Sigmoid colon (tissue), 4 donors: ENCODE results near the gene PRTFDC1.

Experiments used
- EP300 ChIP-seq, 4 donors: sonication (generic); formaldehyde crosslinking; IDR thresholded peaks; one replicate each; pipeline ENCODE4 v1.6.1; 2017; ENCODE audit warnings: antibody characterized with exemption in 4 of 4
- POLR2A ChIP-seq, 2 donors: fragments of 450-650 bp; IDR thresholded peaks; one replicate each; pipeline ENCODE4 v1.6.1; 2016; ENCODE audit warnings: antibody characterized with exemption in 2 of 2, mild to moderate bottlenecking in 2 of 2, moderate library complexity in 2 of 2
- TF ChIP-seq, protein P1 (sequence below), 4 experiments: fragments of 450-650 bp in 3 of 4; fragments of 200-600 bp in 1 of 4; IDR thresholded peaks; one replicate each; pipeline ENCODE4 v1.5.1; 2016 to 2019; ENCODE audit warnings: antibody characterized with exemption in 4 of 4, mild to moderate bottlenecking in 3 of 4, moderate library complexity in 2 of 4

- TF ChIP-seq, protein P1, sequence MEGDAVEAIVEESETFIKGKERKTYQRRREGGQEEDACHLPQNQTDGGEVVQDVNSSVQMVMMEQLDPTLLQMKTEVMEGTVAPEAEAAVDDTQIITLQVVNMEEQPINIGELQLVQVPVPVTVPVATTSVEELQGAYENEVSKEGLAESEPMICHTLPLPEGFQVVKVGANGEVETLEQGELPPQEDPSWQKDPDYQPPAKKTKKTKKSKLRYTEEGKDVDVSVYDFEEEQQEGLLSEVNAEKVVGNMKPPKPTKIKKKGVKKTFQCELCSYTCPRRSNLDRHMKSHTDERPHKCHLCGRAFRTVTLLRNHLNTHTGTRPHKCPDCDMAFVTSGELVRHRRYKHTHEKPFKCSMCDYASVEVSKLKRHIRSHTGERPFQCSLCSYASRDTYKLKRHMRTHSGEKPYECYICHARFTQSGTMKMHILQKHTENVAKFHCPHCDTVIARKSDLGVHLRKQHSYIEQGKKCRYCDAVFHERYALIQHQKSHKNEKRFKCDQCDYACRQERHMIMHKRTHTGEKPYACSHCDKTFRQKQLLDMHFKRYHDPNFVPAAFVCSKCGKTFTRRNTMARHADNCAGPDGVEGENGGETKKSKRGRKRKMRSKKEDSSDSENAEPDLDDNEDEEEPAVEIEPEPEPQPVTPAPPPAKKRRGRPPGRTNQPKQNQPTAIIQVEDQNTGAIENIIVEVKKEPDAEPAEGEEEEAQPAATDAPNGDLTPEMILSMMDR (IDR thresholded peaks at IDR 0.05): no peak
- no peak for TF ChIP-seq EP300 (IDR thresholded peaks at IDR 0.05)
- TF ChIP-seq POLR2A (IDR thresholded peaks at IDR 0.05): no peak
Measured at GRCh38 chr10:24908793-24909423, 43.5 kb downstream of the PRTFDC1 start.
